AG10803 (cell line): ENCODE data around the gene EIF1.

Experiments used
- DNase-seq: peaks from one replicate; pipeline ENCODE4 v3.0.0; 2010; ENCODE audit warnings: low read depth
- H3K4me3 ChIP-seq: 2 replicates; pipeline ENCODE4 v1.5.1; 2011; ENCODE audit warnings: mild to moderate bottlenecking, low read length, control low read depth
- TF ChIP-seq, protein P1 (sequence below): conservative IDR thresholded peaks from 2 replicates; pipeline ENCODE4 v1.5.1; 2011; ENCODE audit warnings: mild to moderate bottlenecking, low read length, control low read depth, inconsistent platforms

The EIF1 gene

GRCh38 chr17:41731836-41732235, 43.2 kb downstream of the EIF1 start:
- H3K4me3 ChIP-seq: no peak overlapping the region
- DNase-seq: no peak
- TF ChIP-seq, protein P1, sequence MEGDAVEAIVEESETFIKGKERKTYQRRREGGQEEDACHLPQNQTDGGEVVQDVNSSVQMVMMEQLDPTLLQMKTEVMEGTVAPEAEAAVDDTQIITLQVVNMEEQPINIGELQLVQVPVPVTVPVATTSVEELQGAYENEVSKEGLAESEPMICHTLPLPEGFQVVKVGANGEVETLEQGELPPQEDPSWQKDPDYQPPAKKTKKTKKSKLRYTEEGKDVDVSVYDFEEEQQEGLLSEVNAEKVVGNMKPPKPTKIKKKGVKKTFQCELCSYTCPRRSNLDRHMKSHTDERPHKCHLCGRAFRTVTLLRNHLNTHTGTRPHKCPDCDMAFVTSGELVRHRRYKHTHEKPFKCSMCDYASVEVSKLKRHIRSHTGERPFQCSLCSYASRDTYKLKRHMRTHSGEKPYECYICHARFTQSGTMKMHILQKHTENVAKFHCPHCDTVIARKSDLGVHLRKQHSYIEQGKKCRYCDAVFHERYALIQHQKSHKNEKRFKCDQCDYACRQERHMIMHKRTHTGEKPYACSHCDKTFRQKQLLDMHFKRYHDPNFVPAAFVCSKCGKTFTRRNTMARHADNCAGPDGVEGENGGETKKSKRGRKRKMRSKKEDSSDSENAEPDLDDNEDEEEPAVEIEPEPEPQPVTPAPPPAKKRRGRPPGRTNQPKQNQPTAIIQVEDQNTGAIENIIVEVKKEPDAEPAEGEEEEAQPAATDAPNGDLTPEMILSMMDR: no peak

- TF ChIP-seq, protein P1: no peak
- no peak overlapping the region for H3K4me3 ChIP-seq
These were observed 44.9 kb downstream of the EIF1 start for GRCh38 chr17:41733348-41734138.

DNA sequence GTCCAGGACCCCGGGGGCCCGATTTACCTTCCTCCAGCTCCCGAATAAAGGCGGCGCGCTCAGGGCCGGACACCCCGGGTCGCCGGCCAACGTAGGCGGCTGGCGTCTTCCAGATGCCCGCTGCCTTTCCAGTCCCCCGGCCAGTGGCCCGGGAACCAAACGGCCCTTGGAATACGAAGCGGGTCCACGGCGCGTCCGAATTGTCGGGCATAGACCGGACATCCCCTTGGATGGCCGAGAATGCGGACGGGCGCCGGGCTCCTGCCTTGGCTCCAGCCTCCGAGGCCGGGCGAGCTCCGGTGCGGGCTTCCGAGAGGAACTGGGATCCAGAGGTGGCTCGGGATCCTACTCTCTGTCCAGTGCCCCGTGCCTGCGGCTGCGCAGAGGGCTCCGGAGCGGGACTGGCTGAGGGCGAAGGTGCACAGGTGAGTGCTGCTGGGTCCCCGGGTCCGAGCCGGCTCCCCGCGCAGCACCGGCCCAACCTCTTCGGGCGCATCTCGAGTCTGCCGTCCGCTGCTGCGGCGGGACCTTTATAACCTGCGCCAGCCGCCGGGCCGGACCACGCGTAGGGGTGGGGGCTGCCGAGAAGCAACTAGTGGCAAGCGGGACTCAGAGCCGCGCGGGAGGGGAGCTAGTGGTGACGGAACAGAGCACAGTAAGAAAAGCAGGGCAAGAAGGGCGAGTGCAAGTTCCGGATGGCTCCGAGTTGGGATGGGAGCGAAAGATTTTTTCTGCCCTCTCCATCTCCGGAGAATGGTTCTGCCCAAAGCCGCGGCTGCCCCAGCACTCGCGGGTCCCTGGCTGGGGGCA, 45.7 kb downstream of the EIF1 start, which contains the start of gene HAP1:
HAP1 (minus strand) TSS at position 505 of the 810 bp plus-strand sequence; CDS start at position 496, 9 bp downstream.
- TF ChIP-seq, protein P1: no peak
- DNase-seq: no peak
- peak within 1 kb of the TSS; percentile 36 for H3K4me3 ChIP-seq

More at GRCh38 chr17:41733348-41734138, 44.9 kb downstream of the EIF1 start:
- DNase-seq: no peak

DNA sequence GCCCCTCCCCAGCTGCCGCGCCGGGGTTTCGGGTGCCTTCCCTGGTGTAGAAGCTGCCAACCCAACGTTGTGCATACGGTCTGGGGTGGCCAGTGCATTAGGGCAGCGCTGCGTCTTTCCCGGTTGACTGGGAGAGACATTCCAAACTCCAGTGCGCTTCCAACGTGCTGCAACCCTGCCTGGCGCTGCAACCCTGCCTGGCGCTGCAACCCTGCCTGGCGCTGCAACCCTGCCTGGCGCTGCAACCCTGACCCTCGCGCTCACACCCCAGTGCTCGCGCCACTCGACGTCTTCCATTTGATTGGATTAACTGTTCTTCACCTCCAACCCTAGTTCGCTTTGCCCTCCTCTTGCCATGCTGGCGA, 46.2 kb downstream of the EIF1 start:
- no peak for DNase-seq
- H3K4me3 ChIP-seq: peak overlapping the region; percentile 36
- TF ChIP-seq, protein P1: no peak

DNA sequence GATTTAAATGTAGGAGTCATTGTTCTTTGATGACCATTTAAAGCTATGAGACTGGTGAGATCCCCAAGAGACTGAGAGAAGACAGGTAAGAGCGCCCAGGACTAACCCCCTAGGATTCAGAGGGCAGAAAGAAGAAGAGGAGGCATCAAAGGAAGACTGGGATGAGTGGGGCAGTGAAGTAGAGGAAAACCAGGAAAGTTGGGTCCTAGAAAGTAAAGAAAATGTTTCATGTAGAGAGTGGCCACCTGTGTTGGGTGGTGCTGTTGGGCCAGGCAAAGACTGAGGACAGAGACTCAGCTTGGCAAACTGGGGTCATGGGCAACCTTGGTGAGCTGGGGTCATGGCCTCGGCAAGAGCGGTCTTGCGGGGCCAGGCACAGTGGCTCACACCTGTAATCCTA, 47.1 kb downstream of the EIF1 start:
- TF ChIP-seq, protein P1: no peak
- no peak overlapping the region for H3K4me3 ChIP-seq
- DNase-seq: no peak

DNA sequence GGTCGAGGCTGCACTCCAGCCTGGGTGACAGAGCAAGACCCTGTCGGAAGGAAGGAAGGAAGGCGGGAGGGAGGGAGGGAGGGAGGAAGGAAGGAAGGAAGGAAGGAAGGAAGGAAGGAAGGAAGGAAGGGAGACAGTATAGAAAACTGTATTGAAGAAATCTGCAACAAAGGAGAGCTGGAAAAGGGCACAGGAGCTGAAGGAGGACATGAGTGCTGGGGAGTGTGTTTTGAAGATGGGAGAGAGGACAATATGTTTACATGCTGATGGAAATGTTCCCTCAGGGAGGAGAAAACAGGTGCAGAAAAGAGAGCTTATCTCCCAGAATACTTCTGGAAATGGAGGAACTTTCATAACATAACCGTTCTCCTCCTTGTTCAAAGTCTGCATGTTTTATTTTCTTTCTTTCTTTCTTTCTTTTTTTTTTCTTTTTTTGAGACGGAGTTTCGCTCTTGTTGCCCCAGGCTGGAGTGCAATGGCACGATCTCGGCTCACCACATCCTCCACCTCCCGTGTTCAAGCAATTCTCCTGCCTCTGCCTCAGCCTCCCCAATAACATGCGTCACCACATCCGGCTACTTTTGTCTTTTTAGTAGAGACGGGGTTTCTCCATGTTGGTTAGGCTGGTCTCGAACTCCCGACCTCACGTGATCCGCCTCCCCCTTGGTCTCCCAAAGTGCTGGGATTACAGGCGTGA, 48.4 kb downstream of the EIF1 start:
- no peak overlapping the region for H3K4me3 ChIP-seq
- DNase-seq: no peak
- TF ChIP-seq, protein P1: no peak
